OCI-M2 (cell line): ENCODE measurements around the gene VSIG2.

Experiments
- DNase-seq: peaks from one replicate; lab custom pipeline; 2025; ENCODE audit not compliant: unreplicated experiment; lab: John Stamatoyannopoulos, UW

The VSIG2 gene

DNA sequence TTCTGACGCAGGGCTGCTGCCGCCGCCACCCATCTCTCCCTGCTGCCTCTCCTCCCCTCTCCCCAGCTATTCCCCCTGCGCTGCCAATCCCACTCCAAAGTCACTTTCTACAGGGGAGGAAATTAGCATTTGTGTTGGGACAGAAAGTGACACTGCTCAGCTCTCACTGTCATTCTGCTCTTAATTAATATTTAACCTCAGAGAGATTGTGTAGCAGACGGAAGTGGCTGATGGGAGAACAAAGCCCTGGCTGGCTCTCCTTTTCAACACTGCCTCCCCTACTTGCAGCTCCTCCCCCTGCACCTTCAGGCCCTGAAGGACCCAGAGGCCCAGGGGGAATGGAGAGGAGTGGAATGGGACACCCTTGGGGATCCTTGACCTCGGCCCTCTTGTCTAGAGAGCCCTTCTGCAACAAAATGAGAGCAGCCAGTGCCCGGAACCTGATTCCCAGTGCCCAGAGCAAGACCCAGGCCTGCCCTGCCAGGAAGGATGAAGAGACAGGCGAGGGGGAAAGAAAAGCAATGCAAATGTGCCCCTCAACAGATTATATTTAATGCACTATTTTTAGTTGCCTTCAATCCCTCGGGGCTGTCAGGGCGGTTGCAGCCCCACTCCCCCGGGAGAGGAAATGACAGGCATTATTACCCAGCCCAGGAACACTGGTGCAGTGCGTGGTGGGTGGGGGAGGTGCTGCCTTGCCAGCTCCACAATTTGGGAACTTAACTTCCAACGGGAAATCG lies 26.9 kb downstream of the VSIG2 start:
- DNase-seq = no peak

DNA sequence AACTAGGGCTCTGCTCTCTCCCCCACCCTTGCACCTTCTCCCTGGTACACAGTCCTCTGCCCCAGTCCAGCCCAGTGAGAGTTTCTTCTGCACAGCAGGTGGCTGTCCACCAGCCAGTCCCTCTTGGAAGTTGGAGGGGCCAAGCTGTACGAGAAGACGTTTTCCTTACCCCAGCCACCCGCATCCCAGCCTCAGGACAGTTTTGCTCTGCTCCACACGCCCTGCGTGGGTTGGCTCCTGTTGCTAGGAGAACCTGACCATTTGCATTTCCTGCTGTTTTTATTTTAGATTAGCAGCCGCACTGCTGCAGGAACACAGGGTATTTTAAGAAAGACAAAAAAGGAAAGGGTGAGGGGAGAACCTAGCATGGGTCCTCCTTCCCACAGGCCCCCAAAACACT lies 29.9 kb downstream of the VSIG2 start:
- no peak for DNase-seq

DNA sequence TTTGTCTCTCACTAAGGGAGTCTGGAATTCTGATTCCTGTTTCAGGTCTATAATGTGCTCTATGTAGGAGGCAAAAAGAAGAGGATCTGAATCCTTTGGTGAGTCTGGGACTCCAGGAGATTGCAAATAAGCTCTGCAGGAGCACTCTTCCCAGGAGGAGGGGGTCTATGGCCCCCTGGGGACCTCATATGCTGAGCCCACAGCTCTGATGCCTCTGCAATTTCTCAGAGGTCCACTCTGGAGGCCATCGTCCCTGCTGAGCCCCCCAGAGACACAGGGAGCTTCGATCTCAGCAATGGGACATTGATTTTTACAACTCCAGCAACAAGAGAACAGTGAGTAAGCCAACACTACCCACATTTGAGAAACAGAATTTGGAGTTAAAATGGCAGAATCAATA lies 32.5 kb downstream of the VSIG2 start:
- DNase-seq = no peak

DNA sequence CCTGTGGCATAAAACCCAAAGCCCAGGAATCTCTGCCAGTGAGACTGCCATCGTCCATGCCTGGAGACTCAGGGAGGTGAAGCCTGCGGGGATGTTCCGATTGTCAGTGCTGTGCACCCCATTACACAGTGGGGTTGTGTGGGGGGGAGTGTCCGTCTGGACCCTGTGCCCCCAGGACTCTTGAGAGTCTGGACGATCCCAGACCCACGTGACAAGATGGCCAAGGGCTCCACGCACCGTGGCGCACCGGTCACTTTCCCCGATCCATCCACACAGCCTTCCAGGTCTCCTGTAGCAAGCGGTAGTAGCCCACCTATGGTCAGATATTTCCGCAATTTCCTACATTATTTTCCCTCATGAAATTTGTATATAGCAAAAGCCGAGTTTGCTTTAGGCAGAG lies 33.3 kb downstream of the VSIG2 start:
- DNase-seq = no peak

DNA sequence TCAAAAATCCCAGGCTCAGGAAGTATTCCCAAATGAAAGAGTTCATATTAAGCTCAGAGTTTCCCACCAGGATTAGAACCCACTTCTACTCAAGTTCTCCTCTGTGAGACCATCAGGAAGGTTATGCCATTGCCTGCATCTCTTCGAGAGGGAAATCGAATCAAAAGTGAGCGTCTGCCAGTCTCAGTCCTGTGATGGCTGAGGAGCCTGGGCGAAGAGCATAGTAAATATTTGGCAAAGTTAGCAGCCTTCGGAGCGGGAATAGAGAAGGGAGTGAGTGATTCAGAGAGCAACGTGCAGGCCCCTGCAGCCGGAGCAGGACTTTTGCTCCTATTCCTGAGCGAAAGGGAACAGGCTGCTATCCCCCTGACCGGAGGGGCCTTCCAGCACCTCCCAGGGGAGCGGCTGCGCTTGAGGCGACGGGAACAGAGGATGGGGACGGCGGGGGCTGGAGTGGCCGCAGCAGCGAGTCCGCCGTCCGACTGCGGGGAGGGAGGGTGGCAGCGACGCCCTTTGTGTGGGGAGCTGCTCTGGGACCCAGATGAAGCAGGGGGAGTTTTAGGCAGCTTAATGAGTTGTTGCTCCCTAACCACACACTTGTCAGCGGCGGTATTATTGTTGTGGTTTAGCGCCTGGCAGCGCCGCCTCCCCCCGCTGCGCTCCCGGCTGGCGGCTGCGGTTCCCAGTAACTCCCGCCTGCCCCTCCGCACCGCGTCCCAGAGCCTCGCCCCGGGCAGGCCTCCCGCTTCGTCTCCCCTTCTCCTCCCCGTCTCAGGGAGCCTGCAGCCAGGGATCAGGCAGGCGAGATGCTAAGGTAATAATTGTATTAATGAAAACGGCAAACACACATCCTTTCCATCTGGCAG lies 34.0 kb downstream of the VSIG2 start:
- DNase-seq = no peak

DNA sequence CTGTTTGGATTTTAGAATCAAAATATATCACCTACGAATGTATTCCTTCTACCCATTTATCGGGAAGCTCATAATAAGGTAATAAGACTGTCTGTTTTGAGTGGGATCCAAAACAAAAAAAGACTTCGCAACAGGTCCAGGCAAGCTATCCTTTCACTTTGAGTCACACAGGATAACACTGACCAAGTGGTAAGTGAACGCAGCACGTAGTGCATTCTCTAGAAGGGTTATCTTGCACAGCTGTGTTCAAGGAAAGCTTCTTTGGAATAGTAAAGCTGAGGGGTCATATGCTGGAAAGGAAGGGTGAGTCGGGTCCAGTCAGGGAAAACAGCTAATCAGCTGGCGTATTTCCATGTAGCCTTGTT lies 34.7 kb downstream of the VSIG2 start:
- DNase-seq = no peak

DNA sequence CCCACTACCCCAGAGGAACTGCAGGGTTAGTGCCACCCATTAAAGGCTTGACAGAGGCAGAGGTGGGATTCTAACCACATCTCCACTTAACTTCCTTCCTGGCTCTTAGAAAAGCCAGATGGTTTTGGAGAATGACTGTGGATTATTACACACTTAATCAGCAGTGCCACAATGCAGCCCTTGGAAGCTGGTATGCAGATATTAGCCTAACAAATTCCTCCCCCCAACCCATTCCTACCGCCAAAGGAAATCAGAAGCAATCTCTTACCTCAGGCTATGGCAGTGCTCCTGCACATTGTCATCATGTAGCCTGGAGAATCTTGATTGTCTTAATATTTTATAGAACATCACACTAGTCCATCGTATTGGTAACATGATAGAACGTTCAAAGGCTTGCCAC lies 35.5 kb downstream of the VSIG2 start:
- DNase-seq = no peak

DNA sequence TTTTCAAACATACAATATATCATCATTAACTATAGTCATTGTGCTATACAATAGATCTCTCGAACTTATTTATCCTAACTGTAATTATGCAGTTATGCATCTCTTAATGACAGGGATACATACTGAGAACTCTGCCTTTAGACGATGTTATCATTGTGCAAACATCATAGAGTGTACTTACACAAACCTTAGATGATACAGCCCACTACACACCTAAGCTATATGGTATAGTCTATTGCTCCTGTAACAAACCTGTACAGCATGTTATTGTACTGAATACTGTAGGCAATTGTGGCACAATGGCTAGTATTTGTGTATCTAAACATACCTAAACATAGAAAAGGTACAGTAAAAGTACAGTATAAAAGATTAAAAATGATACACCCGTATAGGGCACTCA lies 39.7 kb downstream of the VSIG2 start:
- DNase-seq = no peak

DNA sequence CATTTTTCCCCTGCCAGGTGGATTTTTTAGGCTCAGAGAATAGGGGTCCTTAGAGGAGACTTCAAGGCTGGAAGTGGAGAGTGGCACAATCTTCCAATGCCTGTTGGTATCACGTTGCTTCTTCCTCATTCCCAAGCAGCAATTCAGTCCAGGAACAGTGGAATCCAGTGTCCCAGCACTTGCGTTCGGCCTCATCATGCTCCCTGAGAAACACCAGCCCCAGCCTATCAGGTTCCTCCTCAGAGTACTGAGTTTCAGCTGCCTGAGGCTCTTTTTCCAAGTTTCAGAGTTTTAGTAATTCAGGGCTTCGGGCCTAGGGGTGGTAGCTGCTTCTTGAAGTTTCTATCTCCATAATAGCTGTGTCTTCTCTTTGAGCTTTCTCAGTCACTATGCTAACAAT lies 44.2 kb downstream of the VSIG2 start:
- DNase-seq = no peak

DNA sequence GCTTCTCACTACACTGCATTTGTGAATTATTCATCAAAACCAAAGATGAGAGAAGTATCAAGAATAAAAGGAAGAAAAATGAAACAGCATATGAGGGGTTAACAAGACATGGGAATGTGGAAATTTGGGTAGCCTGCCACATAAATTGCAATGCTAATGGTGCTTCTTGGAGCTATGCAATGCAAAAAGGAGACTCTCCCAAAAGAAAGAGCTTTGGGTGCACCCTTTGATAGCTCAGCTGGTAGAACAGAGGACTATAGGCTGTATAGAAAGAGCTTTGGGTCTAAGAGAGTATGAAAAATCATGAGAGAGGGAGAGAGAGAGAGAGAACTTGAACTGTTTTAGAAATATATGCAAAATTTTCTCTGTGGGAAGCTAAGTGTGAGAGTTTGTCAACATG lies 52.0 kb downstream of the VSIG2 start:
- DNase-seq = no peak

DNA sequence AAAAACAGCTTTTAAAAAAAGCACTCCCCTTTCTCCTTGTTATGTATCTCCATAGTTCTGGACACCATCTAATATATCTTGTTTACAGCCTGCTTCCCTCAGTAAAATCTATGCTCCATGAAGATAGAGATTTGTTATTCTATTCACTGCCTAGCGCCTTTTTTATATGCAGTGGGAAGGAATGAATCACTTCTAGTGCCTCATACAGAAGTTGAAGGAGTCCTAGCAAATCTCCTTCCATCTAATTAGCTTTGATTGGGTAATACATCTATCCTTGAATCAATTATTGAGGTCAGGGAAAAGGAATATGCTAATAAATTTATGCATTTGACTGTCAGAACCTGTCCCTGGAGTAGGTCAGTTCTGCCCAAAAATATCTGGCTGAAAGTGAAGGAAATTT lies 52.5 kb downstream of the VSIG2 start:
- no peak for DNase-seq
